Heart left ventricle (tissue), 16 donors: ENCODE results near the gene CDK2. TPM values are rescaled to one million over a fixed set of nuclear protein-coding genes. Genes with fewer than 3 reads are reported as not detected.

Source experiments
- ATAC-seq, 4 donors: fragments of 200-7000 bp; cut with Tn5 transposase; one replicate each; pipeline ENCODE4 v1.9.1; 2020 to 2022; ENCODE audit warnings: moderate library complexity in 4 of 4, mild to moderate bottlenecking in 3 of 4, moderate number of reproducible peaks in 1 of 4
- DNase-seq, 5 donors: peaks; one replicate each; pipeline ENCODE4 v3.0.0-alpha.2; 2020
- H3K27ac ChIP-seq, 12 donors: fragments of 200-600 bp; sonication (generic) in 4 of 12; one replicate each; pipeline versions ENCODE4 v1.5.0 to v1.8.0; 2016 to 2022; ENCODE audit warnings: mild to moderate bottlenecking in 2 of 12
- H3K27me3 ChIP-seq, 9 donors: fragments of 200-600 bp; sonication (generic) in 2 of 9; one replicate each; pipeline versions ENCODE4 v1.5.1 to v1.8.0; 2016 to 2022; ENCODE audit warnings: mild to moderate bottlenecking in 3 of 9
- H3K36me3 ChIP-seq, 9 donors: fragments of 200-600 bp; sonication (generic) in 2 of 9; one replicate each; pipeline versions ENCODE4 v1.5.0 to v1.8.0; 2018 to 2022; ENCODE audit warnings: mild to moderate bottlenecking in 2 of 9
- H3K4me1 ChIP-seq, 12 donors: fragments of 200-600 bp; sonication (generic) in 4 of 12; one replicate each; pipeline versions ENCODE4 v1.5.0 to v1.8.0; 2016 to 2022; ENCODE audit warnings: mild to moderate bottlenecking in 3 of 12
- H3K4me3 ChIP-seq, 12 donors: fragments of 200-600 bp; sonication (generic) in 4 of 12; one replicate each; pipeline versions ENCODE4 v1.5.0 to v1.8.0; 2017 to 2022; ENCODE audit warnings: mild to moderate bottlenecking in 9 of 12, moderate library complexity in 4 of 12
- H3K9me3 ChIP-seq, 12 donors: fragments of 200-600 bp; sonication (generic) in 4 of 12; one replicate each; pipeline versions ENCODE4 v1.5.0 to v1.8.0; 2016 to 2022; ENCODE audit warnings: mild to moderate bottlenecking in 1 of 12
- CTCF ChIP-seq, 12 donors: fragments of 200-600 bp; sonication (generic) in 4 of 12; IDR thresholded peaks; one replicate each; pipeline versions ENCODE4 v1.5.0 to v1.8.0; 2018 to 2022; ENCODE audit warnings: antibody characterized with exemption in 12 of 12, mild to moderate bottlenecking in 5 of 12
- POLR2A ChIP-seq, 2 donors: fragments of 450-650 bp; IDR thresholded peaks; one replicate each; pipeline ENCODE4 v1.6.1; 2017; ENCODE audit warnings: antibody characterized with exemption in 2 of 2, mild to moderate bottlenecking in 2 of 2, moderate library complexity in 2 of 2
- WGBS, 4 donors: extraction: QIAGEN DNeasy Blood & Tissue Kit in 2 of 4; methylation state at CpG; one replicate each; pipeline versions ENCODE4 v1.1.5 to v1.1.7; 2013 to 2018; 5-methylcytosine and 5-hydroxymethylcytosine counted together
- intact Hi-C, 10 donors: fragments of 100-400 bp; cut with DNase I; formaldehyde crosslinking; loops; one replicate each; pipeline versions ENCODE4 v1.11.1 to v1.14.2; 2022
- polyA plus RNA-seq, 2 donors: library from polyadenylated mRNA; stranded (reverse); fragments of 200-250 nt; gene quantifications; one replicate each; pipeline ENCODE4 v1.2.3, GENCODE V29; 2013
- total RNA-seq, 9 donors: library from RNA; depleted of rRNA in 2 of 9; stranded (reverse); fragments of >200 nt in 2 of 9; fragmentation: NEBNext Ultra II Directional in 3 of 9; extraction: Animal tissue kit (Norgen Biotek cat#: 25700) in 3 of 9; gene quantifications; one replicate each; pipeline versions ENCODE4 v1.1.0 to v1.2.4, GENCODE V29; 2016 to 2023
- donor health status: ischemic (EF 13 %, LVEDD 7.1; RV severe dilation, severe dysfunction).
- donor health status: healthy with polysubstance abuse.
- donor health status: DM: no; HTN: yes; CAD: no.
- donor health status: DM: no; HTN: no; CAD: no.
- donor health status: ischemic (EF 25% LVEDD 6.9; RV normal size, moderate dysfunction).
- donor health status: ischemic (EF 25% LVEDD 5.7; RV mildly dilated, moderate dysfunction).
- donor health status: healthy.
- donor health status: DM: yes; HTN: yes; CAD: no.
- donor health status: ischemic (EF 35%, LVEDD 5.7; RV mildly dilated, moderate dysfunction).
- donor health status: nonischemic (EF 11% LVEDD 7.7; RV severe dilation, severe dysfunction).
- donor health status: DM: yes; HTN: yes; CAD: no.
- donor health status: PGD.
- donor health status: ischemic (EF 29% LVEDD 5.4; RV normal size, mild dysfunction).
- donor health status: nonischemic (EF 23%, LVEDD 6.1; RV moderate dilation, normal function).

Gene CDK2
- total and polyA plus RNA-seq, 11 donors = 3.7 to 23.5 (median 11.3) TPM

DNA sequence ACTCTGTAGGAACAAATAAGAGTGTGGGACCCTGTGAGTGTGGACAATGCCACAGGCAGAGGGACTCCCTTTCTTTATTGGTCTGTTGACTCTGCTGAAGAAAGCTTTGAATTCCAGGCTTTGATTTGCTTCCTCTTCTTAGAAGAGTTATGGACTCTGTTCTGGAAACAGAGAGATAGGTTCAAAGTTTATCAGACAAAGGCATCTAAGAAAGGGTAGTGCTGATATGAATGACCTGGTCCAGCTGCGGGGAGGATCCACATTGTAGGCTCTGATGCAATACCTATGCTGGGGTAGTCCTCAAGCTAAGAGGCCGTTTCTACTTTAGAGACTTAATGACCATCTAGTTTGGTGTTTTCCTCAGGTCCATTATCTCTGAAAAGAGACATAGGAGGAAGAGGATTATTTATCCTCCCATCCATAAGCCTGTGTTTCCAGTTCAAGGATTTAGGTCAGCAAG, 43.5 kb downstream of the CDK2 start:
- no peak for TF ChIP-seq POLR2A (IDR thresholded peaks at IDR 0.05)
- no peak for TF ChIP-seq CTCF (IDR thresholded peaks at IDR 0.05)
- no peaks in the 10 kb centered on the region for H3K27me3 ChIP-seq
- peaks cover 0 to 13% (median 0%) of the 10 kb centered on the region in 9 donors for H3K36me3 ChIP-seq
- no peak for DNase-seq
- ATAC-seq = no peak
- WGBS, 4 donors = 75 to 92% (median 79%) methylated on average over 2 of the region's 2 CpGs
- H3K4me1 ChIP-seq = peaks cover 0 to 15% (median 7%) of the 10 kb centered on the region in 12 donors
- H3K27ac ChIP-seq = no peak overlapping the region
- no peak overlapping the region for H3K4me3 ChIP-seq
- no peaks in the 10 kb centered on the region for H3K9me3 ChIP-seq
- intact Hi-C loops = no loop called here

DNA sequence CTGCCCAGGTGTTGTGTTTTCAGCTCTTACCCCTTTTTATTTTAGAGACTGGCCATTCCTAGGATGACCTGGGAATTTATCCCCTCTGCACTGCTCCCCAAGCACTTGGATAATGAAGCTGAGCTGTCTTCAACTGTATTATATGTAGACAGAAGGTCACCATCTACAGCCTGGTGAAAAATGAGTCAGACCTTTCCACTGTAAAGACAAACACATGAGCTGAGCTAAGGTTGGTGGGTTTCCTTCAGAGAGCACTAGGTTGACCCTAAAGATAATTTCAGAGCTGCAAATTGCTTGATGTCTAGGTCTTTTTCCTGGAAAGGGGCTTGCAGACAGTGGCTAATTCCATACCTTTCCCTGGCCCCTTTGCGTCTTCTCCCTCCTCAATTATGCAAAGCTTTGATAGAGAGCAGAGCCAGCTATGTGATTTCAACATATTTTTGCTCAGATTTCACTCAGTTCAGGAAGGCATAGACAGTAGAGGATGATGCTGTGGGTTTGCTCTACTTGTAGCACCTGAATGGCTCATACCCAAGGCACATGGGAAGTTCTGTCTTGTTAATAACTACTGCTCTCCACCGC, 45.0 kb downstream of the CDK2 start:
- no peak for TF ChIP-seq CTCF (IDR thresholded peaks at IDR 0.05)
- no peak for TF ChIP-seq POLR2A (IDR thresholded peaks at IDR 0.05)
- intact Hi-C loops = no loop called here
- WGBS, 4 donors = 95 to 97% (median 95%) methylated on average over 2 of the region's 2 CpGs
- H3K4me3 ChIP-seq = no peak overlapping the region
- no peak overlapping the region for H3K27ac ChIP-seq
- DNase-seq (no peak), ATAC-seq (no peak)
- peaks cover 0 to 14% (median 7%) of the 10 kb centered on the region in 12 donors for H3K4me1 ChIP-seq
- peaks cover 0 to 13% (median 0%) of the 10 kb centered on the region in 9 donors for H3K36me3 ChIP-seq
- H3K9me3 ChIP-seq = no peaks in the 10 kb centered on the region
- H3K27me3 ChIP-seq = no peaks in the 10 kb centered on the region

- Histone ChIP-seq H3K4me3 (no peak overlapping the region), H3K27me3 (no peaks in the 10 kb centered on the region), H3K4me1 (peaks cover 0 to 1% (median 0%) of the 10 kb centered on the region in 12 donors), H3K36me3 (peaks cover 0 to 21% (median 9%) of the 10 kb centered on the region in 9 donors), H3K9me3 (no peaks in the 10 kb centered on the region), H3K27ac (no peak overlapping the region)
- TF ChIP-seq POLR2A (IDR thresholded peaks at IDR 0.05) = no peak
- no peak for TF ChIP-seq CTCF (IDR thresholded peaks at IDR 0.05)
- ATAC-seq (no peak), DNase-seq (no peak)
- intact Hi-C loops = no loop called here
- WGBS, 4 donors = 92 to 95% (median 94%) methylated on average over 5 of the region's 5 CpGs
Measured at GRCh38 chr12:56013482-56013881, 46.9 kb downstream of the CDK2 start.

DNA sequence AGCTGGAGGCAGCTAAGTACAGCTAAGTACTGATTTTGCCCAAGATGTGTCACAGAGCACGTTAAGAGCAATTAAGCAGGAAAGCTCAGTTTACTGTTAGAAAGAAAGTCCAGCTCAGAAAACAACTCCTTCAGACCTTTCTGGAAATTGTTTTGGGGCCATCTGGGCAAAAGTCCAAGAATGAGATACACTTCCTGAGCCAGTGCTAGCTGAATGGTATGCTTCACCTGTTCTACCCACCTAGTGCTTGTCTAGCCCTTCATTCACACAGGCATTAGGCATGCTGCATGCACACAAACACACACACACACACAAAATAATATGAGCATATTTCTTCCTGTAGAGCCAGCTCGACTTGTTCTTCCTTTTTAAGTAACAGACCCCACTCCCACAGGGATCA, 47.6 kb downstream of the CDK2 start:
- H3K27me3 ChIP-seq = no peaks in the 10 kb centered on the region
- no peak for ATAC-seq
- no peak overlapping the region for H3K4me3 ChIP-seq
- WGBS, 4 donors = 45 to 62% (median 52%) methylated on average over 2 of the region's 2 CpGs
- intact Hi-C loops = no loop called here
- H3K9me3 ChIP-seq = no peaks in the 10 kb centered on the region
- no peak overlapping the region for H3K27ac ChIP-seq
- TF ChIP-seq CTCF (IDR thresholded peaks at IDR 0.05) = no peak
- TF ChIP-seq POLR2A (IDR thresholded peaks at IDR 0.05) = no peak
- no peaks in the 10 kb centered on the region for H3K4me1 ChIP-seq
- H3K36me3 ChIP-seq = peaks cover 0 to 26% (median 10%) of the 10 kb centered on the region in 9 donors
- no peak for DNase-seq
